ENCODE measurements around the gene ACTR6. TPM values are rescaled to one million over a fixed set of nuclear protein-coding genes. Genes with fewer than 3 reads are reported as not detected.

Gene ACTR6
- total and polyA plus RNA-seq, 9 of the 15 experiments (the other 6 are each of a cell fraction or from before 2014, with no cell fraction given): 26.1 to 109 (median 70.9) TPM

- TF ChIP-seq TCFL5 (CRISPR knock-in tag; conservative IDR thresholded peaks at IDR 0.05) (no peak), KLF10 (CRISPR knock-in tag; IDR thresholded peaks at IDR 0.05) (no peak), PTTG1 (tag; IDR thresholded peaks at IDR 0.05; ENCODE audit: low read depth) (no peak), ETS1 (conservative IDR thresholded peaks at IDR 0.05; ENCODE audit: control insufficient read depth, low read depth, low read length) (no peak), NR2F6 (CRISPR knock-in tag; IDR thresholded peaks at IDR 0.05) (no peak), TCF7 (IDR thresholded peaks at IDR 0.05; ENCODE audit: borderline replicate concordance) (no peak), RBM34 (IDR thresholded peaks at IDR 0.05; ENCODE audit: borderline replicate concordance, insufficient read depth, low read length) (no peak), NFRKB (IDR thresholded peaks at IDR 0.05; ENCODE audit: low read depth) (no peak), SIX5 (IDR thresholded peaks at IDR 0.05; ENCODE audit: borderline replicate concordance in 1 of 2, insufficient read depth in 1 of 2, low read depth in 1 of 2, low read length in 2 of 2) (no peak), DLX4 (CRISPR knock-in tag; IDR thresholded peaks at IDR 0.05) (no peak), HBP1 (CRISPR knock-in tag; IDR thresholded peaks at IDR 0.05) (no peak), ZNF165 (CRISPR knock-in tag; IDR thresholded peaks at IDR 0.05; ENCODE audit: borderline replicate concordance) (no peak), ASH1L (IDR thresholded peaks at IDR 0.05; ENCODE audit: borderline replicate concordance, low read depth, partially characterized antibody) (no peak), TAF9B (IDR thresholded peaks at IDR 0.05; ENCODE audit: partially characterized antibody) (peak; percentile 70), ZNF232 (CRISPR knock-in tag; IDR thresholded peaks at IDR 0.05) (no peak), OTX1 (CRISPR knock-in tag; IDR thresholded peaks at IDR 0.05) (0 out of 2 replicates have a peak, but pooled peaks have one; percentile 26), KAT2B (IDR thresholded peaks at IDR 0.05; ENCODE audit: low read depth, low read length) (no peak), ZFP36 (IDR thresholded peaks at IDR 0.05; ENCODE audit: low read depth, low read length, partially characterized antibody) (no peak), POLR2B (IDR thresholded peaks at IDR 0.05; ENCODE audit: low read depth, partially characterized antibody) (peak; percentile 64), SMAD4 (CRISPR knock-in tag; conservative IDR thresholded peaks at IDR 0.05) (no peak), GMEB1 (CRISPR knock-in tag; IDR thresholded peaks at IDR 0.05) (no peak), KAT8 (IDR thresholded peaks at IDR 0.05; ENCODE audit: low read depth) (no peak), PHF21A (IDR thresholded peaks at IDR 0.05; ENCODE audit: borderline replicate concordance, low read depth) (no peak)
These were observed 66.4 kb downstream of the ACTR6 start, which contains the start of the genes DEPDC4 and SCYL2 (continued) for GRCh38 chr12:100266835-100267602.

All from K562 (cell line).